Measurements from ENCODE around the gene LRRC7. TPM values are rescaled to one million over a fixed set of nuclear protein-coding genes. Genes with fewer than 3 reads are reported as not detected.
"Not testable (repeated sequence)": the region's sequence is repeated elsewhere in the genome, so short reads cannot be mapped to it uniquely, and the experiment has no call there.

The LRRC7 gene
- total RNA-seq, 1 experiment from 2014 or later, result 0.14 TPM

DNA sequence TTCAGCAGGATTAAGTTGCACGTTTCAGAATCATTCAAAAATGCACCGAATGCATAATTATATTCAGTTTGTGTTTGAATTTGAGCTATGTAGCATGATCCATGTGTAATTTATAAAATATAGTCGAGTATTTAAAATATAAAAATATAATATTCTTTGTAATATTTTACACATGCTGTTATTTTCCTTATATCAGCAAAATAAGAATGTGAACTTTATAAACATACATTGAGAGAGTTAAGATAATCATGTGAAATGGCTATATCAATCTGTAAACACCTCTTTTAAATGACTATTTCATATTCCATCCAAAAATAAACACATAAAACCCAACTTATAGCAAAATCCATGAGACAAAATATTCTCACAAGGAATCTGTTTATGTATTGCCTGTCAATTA lies 303.7 kb downstream of the LRRC7 start:
- H3K27ac Mint-ChIP-seq (ENCODE audit: unreplicated experiment), result no peak overlapping the region
- no peak for DNase-seq
- CTCF ChIA-PET, result no interaction called here
- no peaks in the 10 kb centered on the region for H3K9me3 Mint-ChIP-seq (ENCODE audit: low read depth, unreplicated experiment)
- no TSS peak for BruUV-seq (replicated peaks)
- TF ChIP-seq CTCF (IDR thresholded peaks at IDR 0.05; ENCODE audit: unreplicated experiment), result no peak
- intact Hi-C loops (cut with micrococcal nuclease; ENCODE audit: unreplicated experiment), result no loop called here
- H3K27me3 Mint-ChIP-seq (ENCODE audit: unreplicated experiment), result no peaks in the 10 kb centered on the region
- H3K36me3 Mint-ChIP-seq (ENCODE audit: insufficient read depth, unreplicated experiment), result no peaks in the 10 kb centered on the region
- H3K4me3 Mint-ChIP-seq (ENCODE audit: low read depth, unreplicated experiment), result no peak overlapping the region
- H3K4me1 Mint-ChIP-seq (ENCODE audit: low read depth, unreplicated experiment), result no peaks in the 10 kb centered on the region

- no peaks in the 10 kb centered on the region for H3K27me3 Mint-ChIP-seq (ENCODE audit: unreplicated experiment)
- no peak overlapping the region for H3K27ac Mint-ChIP-seq (ENCODE audit: unreplicated experiment)
- H3K36me3 Mint-ChIP-seq (ENCODE audit: insufficient read depth, unreplicated experiment), result no peaks in the 10 kb centered on the region
- TF ChIP-seq CTCF (IDR thresholded peaks at IDR 0.05; ENCODE audit: unreplicated experiment), result no peak
- CTCF ChIA-PET, result no interaction called here
- no peak for DNase-seq
- intact Hi-C loops (cut with micrococcal nuclease; ENCODE audit: unreplicated experiment), result no loop called here
- no peak overlapping the region for H3K4me3 Mint-ChIP-seq (ENCODE audit: low read depth, unreplicated experiment)
- no peaks in the 10 kb centered on the region for H3K9me3 Mint-ChIP-seq (ENCODE audit: low read depth, unreplicated experiment)
- BruUV-seq (replicated peaks), result no TSS peak
- H3K4me1 Mint-ChIP-seq (ENCODE audit: low read depth, unreplicated experiment), result no peaks in the 10 kb centered on the region
These were observed 310.6 kb downstream of the LRRC7 start for GRCh38 chr1:69878338-69878737.

DNA sequence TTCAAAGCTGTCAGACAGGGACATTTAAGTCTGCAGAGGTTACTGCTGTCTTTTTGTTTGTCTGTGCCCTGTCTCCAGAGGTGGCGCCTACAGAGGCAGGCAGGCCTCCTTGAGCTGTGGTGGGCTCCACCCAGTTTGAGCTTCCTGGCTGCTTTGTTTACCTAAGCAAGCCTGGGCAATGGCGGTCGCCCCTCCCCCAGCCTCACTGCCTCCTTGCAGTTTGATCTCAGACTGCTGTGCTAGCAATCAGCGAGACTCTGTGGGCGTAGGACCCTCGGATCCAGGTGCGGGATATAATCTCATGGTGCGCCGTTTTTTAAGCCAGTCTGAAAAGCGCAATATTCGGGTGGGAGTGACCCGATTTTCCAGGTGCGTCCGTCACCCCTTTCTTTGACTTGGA lies 320.3 kb downstream of the LRRC7 start:
- H3K27me3 Mint-ChIP-seq (ENCODE audit: unreplicated experiment); intact Hi-C loops (cut with micrococcal nuclease; ENCODE audit: unreplicated experiment); DNase-seq: not testable (repeated sequence)

DNA sequence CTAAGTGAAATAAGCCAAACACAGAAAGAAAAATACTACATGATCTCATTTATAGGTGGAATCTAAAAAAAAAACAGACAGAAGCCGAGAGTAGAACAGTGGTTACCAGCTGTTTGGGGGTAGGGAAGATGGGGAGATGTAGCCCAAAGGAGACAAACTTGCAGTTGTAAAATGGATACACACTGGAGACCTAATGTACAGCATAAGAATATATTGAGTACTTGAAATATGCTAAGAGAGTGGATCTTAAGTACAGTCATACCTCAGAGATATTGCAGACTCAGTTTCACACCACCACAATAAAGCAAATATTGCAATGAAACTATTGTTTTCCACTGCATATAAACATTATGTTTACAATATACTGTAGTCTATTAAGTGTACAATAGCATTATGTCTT lies 320.9 kb downstream of the LRRC7 start:
- Mint-ChIP-seq H3K27ac (ENCODE audit: unreplicated experiment) (no peak overlapping the region), H3K36me3 (ENCODE audit: insufficient read depth, unreplicated experiment) (no peaks in the 10 kb centered on the region), H3K9me3 (ENCODE audit: low read depth, unreplicated experiment) (peaks cover 3% of the 10 kb centered on the region), H3K4me3 (ENCODE audit: low read depth, unreplicated experiment) (no peak overlapping the region), H3K4me1 (ENCODE audit: low read depth, unreplicated experiment) (no peaks in the 10 kb centered on the region), H3K27me3 (ENCODE audit: unreplicated experiment) (no peaks in the 10 kb centered on the region)
- DNase-seq, result no peak
- TF ChIP-seq CTCF (IDR thresholded peaks at IDR 0.05; ENCODE audit: unreplicated experiment), result no peak
- intact Hi-C loops (cut with micrococcal nuclease; ENCODE audit: unreplicated experiment), result no loop called here
- no TSS peak for BruUV-seq (replicated peaks)
- CTCF ChIA-PET, result no interaction called here

More for the DNA sequence above, 320.3 kb downstream of the LRRC7 start:
- H3K9me3 Mint-ChIP-seq (ENCODE audit: low read depth, unreplicated experiment); H3K36me3 Mint-ChIP-seq (ENCODE audit: insufficient read depth, unreplicated experiment); BruUV-seq (replicated peaks); H3K4me1 Mint-ChIP-seq (ENCODE audit: low read depth, unreplicated experiment); H3K27ac Mint-ChIP-seq (ENCODE audit: unreplicated experiment); H3K4me3 Mint-ChIP-seq (ENCODE audit: low read depth, unreplicated experiment); CTCF ChIA-PET: not testable (repeated sequence)

GRCh38 chr1:69898403-69898947 lies 330.8 kb downstream of the LRRC7 start:
- H3K9me3 Mint-ChIP-seq (ENCODE audit: low read depth, unreplicated experiment), result no peaks in the 10 kb centered on the region
- TF ChIP-seq CTCF (IDR thresholded peaks at IDR 0.05; ENCODE audit: unreplicated experiment), result no peak
- H3K27ac Mint-ChIP-seq (ENCODE audit: unreplicated experiment), result no peak overlapping the region
- H3K4me3 Mint-ChIP-seq (ENCODE audit: low read depth, unreplicated experiment), result no peak overlapping the region
- H3K27me3 Mint-ChIP-seq (ENCODE audit: unreplicated experiment), result no peaks in the 10 kb centered on the region
- no TSS peak for BruUV-seq (replicated peaks)
- no peaks in the 10 kb centered on the region for H3K4me1 Mint-ChIP-seq (ENCODE audit: low read depth, unreplicated experiment)
- H3K36me3 Mint-ChIP-seq (ENCODE audit: insufficient read depth, unreplicated experiment), result no peaks in the 10 kb centered on the region
- CTCF ChIA-PET, result no interaction called here
- intact Hi-C loops (cut with micrococcal nuclease; ENCODE audit: unreplicated experiment), result no loop called here
- no peak for DNase-seq
